HG03064 (cell line): ENCODE data around the gene B3GLCT.
"Not testable (repeated sequence)": the region's sequence is repeated elsewhere in the genome, so short reads cannot be mapped to it uniquely, and the experiment has no call there.

Source experiments
- ATAC-seq: cut with Tn5 transposase; IDR thresholded peaks from one replicate; pipeline ENCODE4 v1.9.1; 2021; ENCODE audit warnings: low read depth; ENCODE audit not compliant: unreplicated experiment

Gene B3GLCT

DNA sequence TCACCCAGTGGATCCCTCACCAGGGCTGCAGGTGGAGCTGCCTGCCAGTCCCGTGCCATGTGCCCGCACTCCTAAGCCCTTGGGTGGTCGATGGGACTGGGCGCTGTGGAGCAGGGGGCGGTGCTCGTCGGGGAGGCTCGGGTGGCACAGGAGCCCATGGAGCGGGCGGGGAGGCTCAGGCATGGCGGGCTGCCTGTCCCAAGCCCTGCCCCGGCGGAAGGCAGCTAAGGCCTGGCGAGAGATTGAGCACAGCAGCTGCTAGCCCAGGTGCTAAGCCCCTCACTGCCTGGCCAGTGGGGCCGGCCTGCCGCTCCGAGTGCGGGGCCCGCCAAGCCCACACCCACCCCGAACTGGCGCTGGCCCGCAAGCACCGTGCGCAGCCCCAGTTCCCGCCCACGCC is 16.8 kb upstream of the B3GLCT start:
- ATAC-seq = no peak

GRCh38 chr13:31184451-31184850 is 15.3 kb upstream of the B3GLCT start:
- ATAC-seq = no peak

GRCh38 chr13:31184981-31185645 is 14.7 kb upstream of the B3GLCT start:
- ATAC-seq = no peak

DNA sequence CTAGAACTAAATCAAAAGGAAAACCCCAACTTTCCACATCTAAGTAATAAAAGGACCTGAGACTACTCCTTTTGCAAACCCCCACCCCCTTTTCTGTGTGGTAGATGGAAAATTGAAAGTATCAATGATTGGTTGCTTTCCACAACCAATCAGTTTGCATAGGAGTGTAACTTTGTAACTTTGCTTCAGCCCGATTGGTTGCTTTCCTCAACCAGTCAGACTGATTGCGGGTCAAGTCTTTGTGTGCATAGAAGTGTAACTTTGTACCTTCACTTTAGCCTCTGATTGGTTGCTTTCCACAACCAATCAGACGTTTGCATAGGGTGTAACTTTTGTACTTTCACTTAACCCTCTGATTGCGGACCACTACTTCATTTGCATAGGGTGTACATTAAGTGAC is 8.0 kb upstream of the B3GLCT start:
- no peak for ATAC-seq

GRCh38 chr13:31192306-31192705 is 7.5 kb upstream of the B3GLCT start:
- ATAC-seq = no peak

GRCh38 chr13:31195616-31196015 is 4.2 kb upstream of the B3GLCT start:
- no peak for ATAC-seq

DNA sequence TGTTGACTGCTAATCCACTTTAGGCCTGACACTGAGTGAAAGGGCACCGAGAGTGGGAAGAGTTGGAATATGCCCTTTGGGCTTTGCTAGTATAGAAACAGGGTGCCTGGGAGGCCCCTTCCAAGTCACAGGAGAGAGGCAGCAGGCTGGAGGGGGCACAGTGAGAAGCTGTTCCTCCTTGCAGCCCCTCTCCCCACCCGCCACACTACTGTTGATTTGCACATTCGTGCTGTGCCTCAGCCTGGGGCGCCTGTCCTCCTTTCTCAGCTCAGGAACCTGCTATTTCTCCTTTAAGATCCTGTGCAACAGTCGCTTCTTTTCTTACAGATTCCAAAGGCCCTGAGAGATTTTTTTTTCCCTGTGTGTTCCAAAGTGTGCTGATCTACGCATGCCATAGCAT is 2.8 kb upstream of the B3GLCT start:
- no peak for ATAC-seq

- ATAC-seq = no peak
Measured at GRCh38 chr13:31198519-31198918, 1.3 kb upstream of the B3GLCT start.

DNA sequence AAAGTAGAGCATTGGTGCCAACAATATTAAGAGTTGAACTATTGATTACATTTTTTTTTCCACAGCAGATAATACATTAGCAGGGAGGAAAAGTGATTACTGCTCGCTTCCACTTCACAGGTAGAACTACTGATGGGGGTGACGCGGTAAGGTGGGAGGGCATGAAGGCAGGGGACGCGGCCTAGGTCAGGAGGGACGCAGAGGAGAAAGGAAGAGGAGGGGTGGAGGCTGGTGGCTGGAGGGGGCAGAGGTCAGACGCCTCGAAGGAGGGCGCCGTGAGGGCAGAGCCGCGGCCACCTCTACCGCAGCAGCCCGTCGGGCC is 287 bp upstream of the B3GLCT start:
- no peak for ATAC-seq

DNA sequence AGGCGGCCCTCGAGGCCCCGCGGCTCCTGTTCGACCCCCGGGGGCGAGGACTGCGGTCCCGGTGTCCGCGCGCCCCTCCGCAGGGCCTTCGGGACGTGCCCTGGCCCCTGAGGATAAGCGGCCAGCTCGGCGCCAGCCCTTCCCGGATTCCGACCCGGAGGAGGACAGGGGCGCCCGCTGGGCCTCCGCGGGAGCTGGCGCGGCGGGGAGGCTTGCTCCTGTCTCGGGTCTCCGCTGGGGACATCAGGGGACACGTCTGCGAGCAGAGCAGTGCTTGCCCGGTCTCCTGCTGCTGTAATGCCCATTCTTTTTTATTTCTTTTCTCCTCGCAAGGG is 829 bp downstream of the B3GLCT start:
- peak; percentile 11 for ATAC-seq

GRCh38 chr13:31201341-31202031 is 1.7 kb downstream of the B3GLCT start:
- no peak for ATAC-seq

DNA sequence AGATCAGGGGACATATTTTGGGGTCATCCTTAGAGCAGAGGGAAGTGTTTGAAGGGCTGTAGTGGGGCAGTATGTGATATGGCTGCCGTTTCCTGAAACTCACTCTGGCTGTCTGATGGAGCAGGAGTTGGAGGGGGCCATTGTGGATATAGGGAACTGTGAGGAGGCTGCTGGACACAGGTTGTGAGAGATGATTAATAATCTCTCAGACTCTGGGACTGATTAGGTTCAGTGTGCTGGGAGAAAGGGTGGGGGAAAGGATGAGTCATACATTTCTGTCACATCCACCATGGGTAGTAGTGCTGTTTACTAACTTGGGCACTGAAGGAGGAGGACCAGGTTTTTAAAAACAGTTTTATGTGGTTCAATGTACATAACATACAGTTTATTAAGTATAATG is 4.8 kb downstream of the B3GLCT start:
- ATAC-seq = no peak

DNA sequence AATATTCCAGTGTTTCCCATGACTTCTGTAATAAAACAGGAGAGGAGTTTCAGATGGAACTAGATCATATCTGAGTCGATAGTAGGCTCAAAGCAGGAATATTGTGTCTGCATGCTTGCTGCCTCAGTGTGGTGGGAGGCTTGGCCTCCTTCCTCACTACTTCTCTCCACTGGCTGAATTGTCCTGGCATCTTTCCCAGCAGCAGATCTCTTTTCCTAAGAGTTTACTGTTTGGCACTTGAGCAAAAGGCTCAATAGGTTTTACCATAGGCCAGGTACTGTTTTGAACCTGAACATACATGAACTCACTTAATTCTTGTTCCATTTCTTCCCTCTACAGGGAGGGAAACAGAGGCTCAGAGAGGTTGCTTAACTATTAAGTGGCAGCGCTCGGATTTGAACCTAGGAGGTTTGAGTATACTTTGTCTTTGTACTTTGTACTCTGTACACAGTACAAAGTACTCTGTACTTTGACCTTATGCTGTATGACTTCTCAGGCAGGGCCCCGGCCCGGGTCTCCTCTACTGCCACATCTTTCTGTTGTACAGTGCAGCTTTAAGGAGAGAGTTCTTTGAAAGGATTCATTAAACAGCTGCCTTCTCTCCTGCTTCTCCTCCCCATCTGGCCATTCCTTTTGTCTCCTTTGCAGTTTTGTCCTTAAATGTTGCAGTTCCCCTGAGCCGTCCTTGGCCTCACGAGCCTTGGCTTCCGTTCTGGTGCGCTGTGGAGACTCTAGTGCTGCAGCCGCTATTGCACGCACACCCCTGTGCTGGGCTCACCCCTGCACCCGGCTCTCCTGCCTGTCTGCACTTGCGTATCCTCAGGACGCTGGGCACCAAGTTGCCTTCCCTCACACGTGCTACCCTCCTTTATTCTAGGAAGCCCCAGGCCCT is 8.1 kb downstream of the B3GLCT start:
- ATAC-seq = no peak

DNA sequence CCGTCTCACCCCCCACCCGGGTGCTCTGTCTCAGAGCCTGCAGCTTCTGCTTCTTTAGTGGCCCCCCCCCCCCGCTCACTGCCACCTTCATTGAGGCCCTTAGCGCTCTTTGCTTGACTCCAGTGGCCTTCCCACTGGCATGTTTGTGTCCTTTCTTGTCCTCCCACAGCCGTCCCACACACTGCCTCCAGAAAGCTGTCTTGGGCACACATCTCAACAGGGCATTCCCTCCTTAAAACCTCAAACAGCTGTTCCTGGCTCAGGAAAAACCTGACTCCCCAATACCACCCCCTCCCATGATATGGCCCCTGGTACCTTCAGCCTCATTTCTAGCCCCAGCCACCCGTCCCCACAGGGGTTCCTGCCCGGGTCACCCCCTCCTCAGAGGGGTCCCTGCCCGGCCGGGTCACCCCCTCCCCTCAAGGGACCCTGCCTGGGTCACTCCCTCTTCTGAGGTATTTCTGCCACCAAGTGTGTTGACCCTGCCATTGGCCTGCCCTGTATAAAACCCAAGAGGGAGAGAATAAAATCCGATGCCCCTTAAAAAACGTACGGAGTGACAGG is 8.9 kb downstream of the B3GLCT start:
- ATAC-seq = no peak

GRCh38 chr13:31209172-31209840 is 9.5 kb downstream of the B3GLCT start:
- no peak for ATAC-seq

GRCh38 chr13:31209841-31210210 is 10.1 kb downstream of the B3GLCT start:
- no peak for ATAC-seq

DNA sequence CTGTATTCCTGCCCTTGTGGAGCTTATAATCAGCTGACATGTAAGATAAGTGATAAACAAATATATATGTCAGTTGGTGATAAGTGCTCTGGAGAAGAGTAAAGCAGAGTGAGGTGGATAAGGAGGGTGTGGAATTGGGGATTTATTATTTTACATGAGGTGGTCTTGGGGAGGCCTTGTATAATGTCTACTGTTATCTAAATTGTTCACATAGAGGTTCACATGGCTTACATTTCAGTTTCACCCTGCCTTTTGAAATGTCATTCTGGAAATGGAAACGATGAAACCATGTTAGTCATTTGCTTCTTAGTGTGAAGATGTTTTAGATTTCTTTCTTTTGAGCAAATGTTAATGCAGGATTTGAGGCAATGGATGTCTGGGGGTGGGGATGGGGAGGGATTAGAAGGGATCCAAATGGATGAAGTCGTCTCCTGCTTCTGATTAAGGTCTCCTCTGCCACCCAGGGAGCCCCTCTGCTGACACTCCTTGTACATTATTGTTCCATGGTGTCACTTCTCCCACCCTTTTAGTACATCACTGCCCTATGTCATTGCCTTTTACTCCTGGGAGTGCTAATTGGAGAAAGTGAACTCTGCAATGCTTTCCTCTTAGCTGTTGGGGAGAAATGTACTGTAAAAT is 14.0 kb downstream of the B3GLCT start:
- ATAC-seq = no peak

DNA sequence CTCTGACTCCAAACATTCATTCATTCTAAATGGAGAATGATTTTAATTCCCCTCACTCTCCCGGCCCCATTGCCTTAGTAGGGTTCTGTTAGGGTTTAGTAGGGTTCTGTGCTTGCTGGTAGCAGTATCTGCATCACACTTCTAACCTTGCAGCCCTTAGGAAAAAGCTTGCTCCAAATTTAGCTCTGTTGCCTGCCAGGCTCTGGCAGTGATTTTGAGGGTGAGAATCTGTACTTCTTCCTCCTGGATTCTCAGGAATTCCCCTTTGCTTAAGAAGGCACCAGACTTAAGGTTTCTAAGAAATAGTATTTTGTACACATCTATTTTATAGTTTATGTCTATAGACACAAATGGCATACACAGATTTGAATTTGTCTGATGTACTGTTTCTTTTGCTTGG is 14.7 kb downstream of the B3GLCT start:
- ATAC-seq = no peak

DNA sequence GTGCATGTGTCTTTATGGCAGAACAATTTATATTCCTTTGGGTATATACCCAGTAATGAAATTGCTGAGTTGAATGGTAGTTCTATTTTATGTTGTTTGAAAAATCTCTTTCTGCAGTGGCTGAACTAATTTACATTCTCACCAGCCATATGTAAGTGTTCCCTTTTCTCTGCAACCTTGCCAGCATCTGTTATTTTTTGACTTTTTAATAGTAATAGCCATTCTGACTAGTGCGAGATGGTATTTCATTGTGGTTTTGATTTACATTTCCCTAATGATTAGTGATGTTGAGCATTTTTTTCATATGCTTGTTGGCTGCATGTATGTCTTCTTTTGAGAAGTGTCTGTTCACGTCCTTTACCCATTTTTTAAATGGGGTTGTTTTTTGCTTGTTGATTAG is 17.1 kb downstream of the B3GLCT start:
- ATAC-seq = not testable (repeated sequence)

DNA sequence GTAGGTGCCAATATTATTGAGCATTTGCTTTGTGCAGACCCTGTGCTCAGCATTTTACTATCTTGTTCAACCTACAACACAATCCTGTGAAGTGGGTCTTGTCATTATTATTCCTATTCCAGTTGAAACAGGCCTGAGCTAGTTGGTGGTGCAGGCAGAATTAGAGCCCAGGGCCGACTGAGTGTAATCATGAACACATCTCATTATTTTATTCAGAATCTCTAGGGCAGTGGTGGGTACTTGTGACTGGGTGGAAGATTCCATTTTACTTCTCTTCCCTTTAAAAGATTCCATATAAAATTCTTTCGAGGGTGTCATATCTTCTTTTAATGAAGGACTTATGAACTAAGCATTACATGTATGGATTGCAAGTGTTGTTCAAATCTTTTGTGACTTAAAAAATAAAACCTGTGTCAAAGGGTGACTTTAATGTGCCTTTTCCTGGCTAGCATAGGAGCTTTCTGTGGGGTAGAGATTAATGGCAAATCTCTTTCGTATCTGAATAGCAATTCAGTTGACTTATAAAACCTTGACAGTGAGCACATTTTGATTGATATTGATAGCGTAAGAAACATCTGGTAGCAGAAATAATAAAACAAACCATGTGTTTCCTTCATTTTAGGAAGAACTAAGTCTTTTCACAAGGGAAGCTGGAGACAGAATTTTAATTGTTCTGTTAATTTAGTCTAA is 20.3 kb downstream of the B3GLCT start:
- no peak for ATAC-seq
